HepG2 (cell line): ENCODE results near the gene PLEKHG2. TPM values are rescaled to one million over a fixed set of nuclear protein-coding genes. Genes with fewer than 3 reads are reported as not detected.

ENCODE experiments used
- CAMTA2 ChIP-seq: sonication (generic); formaldehyde crosslinking; IDR thresholded peaks from 2 replicates; pipeline ENCODE4 v1.4.0; 2020; ENCODE audit warnings: mild to moderate bottlenecking, missing genetic modification reagents, borderline replicate concordance
- CHD4 ChIP-seq: fragments of 200-600 bp; sonication (generic); IDR thresholded peaks from 2 replicates; pipeline ENCODE4 v1.7.0; 2017; ENCODE audit warnings: mild to moderate bottlenecking, low read length, borderline replicate concordance
- CREB1 ChIP-seq, 2 experiments: fragments of 450-650 bp in 1 of 2; IDR thresholded peaks; 2 replicates each; pipeline ENCODE4 v1.6.1; 2016 to 2017; ENCODE audit warnings: control low read depth in 1 of 2, mild to moderate bottlenecking in 1 of 2, missing compliant biosample characterization in 1 of 2, missing genetic modification characterization in 1 of 2
- FOXK1 ChIP-seq: sonication (generic); formaldehyde crosslinking; IDR thresholded peaks from 2 replicates; pipeline ENCODE4 v1.4.0; 2020; ENCODE audit warnings: low read depth, missing genetic modification reagents, borderline replicate concordance
- GFI1 ChIP-seq: sonication (generic); formaldehyde crosslinking; IDR thresholded peaks from 2 replicates; pipeline ENCODE4 v1.5.0; 2020; ENCODE audit warnings: missing genetic modification reagents, mild to moderate bottlenecking, borderline replicate concordance
- HDAC6 ChIP-seq: fragments of 200-600 bp; sonication (generic); IDR thresholded peaks from 2 replicates; pipeline ENCODE4 v1.7.0; 2017; ENCODE audit warnings: mild to moderate bottlenecking, antibody characterized with exemption, low read length, low read depth
- HOMEZ ChIP-seq: IDR thresholded peaks from 2 replicates; pipeline ENCODE4 v1.6.1; 2016; ENCODE audit warnings: low read depth
- JARID2 ChIP-seq: sonication (generic); formaldehyde crosslinking; IDR thresholded peaks from 2 replicates; pipeline ENCODE4 v1.8.1; 2023; ENCODE audit warnings: missing genetic modification reagents, inconsistent platforms; ENCODE audit not compliant: insufficient replicate concordance
- MEIS1 ChIP-seq: sonication (generic); formaldehyde crosslinking; IDR thresholded peaks from 2 replicates; pipeline ENCODE4 v1.9.0; 2021; ENCODE audit warnings: mild to moderate bottlenecking, missing genetic modification reagents, moderate library complexity, borderline replicate concordance
- MTERF4 ChIP-seq: sonication (generic); formaldehyde crosslinking; IDR thresholded peaks from 2 replicates; pipeline ENCODE4 v1.8.0; 2023; ENCODE audit warnings: mild to moderate bottlenecking, missing genetic modification reagents
- NFE2L1 ChIP-seq: sonication (generic); formaldehyde crosslinking; IDR thresholded peaks from 2 replicates; pipeline ENCODE4 v1.4.0; 2020; ENCODE audit warnings: missing genetic modification reagents, mild to moderate bottlenecking, borderline replicate concordance
- PBX2 ChIP-seq: IDR thresholded peaks from 2 replicates; pipeline ENCODE4 v1.6.1; 2016; ENCODE audit warnings: control low read depth
- SSRP1 ChIP-seq: IDR thresholded peaks from 2 replicates; pipeline ENCODE4 v1.6.1; 2016; ENCODE audit warnings: control low read depth
- TBX2 ChIP-seq: sonication (generic); formaldehyde crosslinking; IDR thresholded peaks from 2 replicates; pipeline ENCODE4 v1.5.0; 2020; ENCODE audit warnings: missing genetic modification reagents, mild to moderate bottlenecking, borderline replicate concordance
- TBX3 ChIP-seq: fragments of 450-650 bp; IDR thresholded peaks from 2 replicates; pipeline ENCODE4 v1.6.1; 2017; ENCODE audit warnings: antibody characterized with exemption, mild to moderate bottlenecking, inconsistent platforms, borderline replicate concordance
- ZBTB4 ChIP-seq: sonication (generic); formaldehyde crosslinking; IDR thresholded peaks from 2 replicates; pipeline ENCODE4 v1.4.0; 2020; ENCODE audit warnings: missing genetic modification reagents, mild to moderate bottlenecking, borderline replicate concordance
- ZNF282 ChIP-seq: fragments of 450-650 bp; IDR thresholded peaks from 2 replicates; pipeline ENCODE4 v1.6.1; 2018; ENCODE audit not compliant: partially characterized antibody
- ZNF549 ChIP-seq: sonication (generic); formaldehyde crosslinking; IDR thresholded peaks from 2 replicates; pipeline ENCODE4 v1.5.0; 2020; ENCODE audit warnings: missing genetic modification reagents
- ZNF577 ChIP-seq: sonication (generic); formaldehyde crosslinking; IDR thresholded peaks from 2 replicates; pipeline ENCODE4 v1.4.0; 2020; ENCODE audit warnings: mild to moderate bottlenecking, low read depth, missing genetic modification reagents, borderline replicate concordance
- ZNF597 ChIP-seq: sonication (generic); formaldehyde crosslinking; IDR thresholded peaks from 2 replicates; pipeline ENCODE4 v1.5.0; 2020; ENCODE audit warnings: missing genetic modification reagents
- polyA plus RNA-seq, 8 experiments: library from polyadenylated mRNA; depleted of rRNA in 3 of 8; stranded (reverse) in 7 of 8; unstranded in 1 of 8; fragments of >200 nt; fragmentation: Illumina TruSeq in 4 of 8; extraction: Trizol in 4 of 8; gene quantifications; 2 replicates each; pipeline versions ENCODE4 v1.2.1 to v1.2.3, GENCODE V29; 2011 to 2016; ENCODE audit warnings: low read depth in 4 of 8, missing spikeins in 1 of 8, mixed read lengths in 1 of 8; ENCODE audit not compliant: insufficient read depth in 1 of 8
- total RNA-seq, 5 experiments: library from RNA; depleted of rRNA; stranded (reverse); fragments of >200 nt; fragmentation: Illumina TruSeq; extraction: Trizol; gene quantifications; 2 replicates each; pipeline ENCODE4 v1.2.3, GENCODE V29; 2016; ENCODE audit warnings: low read depth in 1 of 5

Gene PLEKHG2
- total and polyA plus RNA-seq, 2 of the 13 experiments (the other 11 are each of a cell fraction or from before 2014, with no cell fraction given), result 3.6 to 6.8 TPM

- TF ChIP-seq PBX2 (CRISPR knock-in tag), result no peak
- TF ChIP-seq ZNF597 (CRISPR knock-in tag), result no peak
- no peak for TF ChIP-seq ZNF282
- no peak for TF ChIP-seq HDAC6
- TF ChIP-seq HOMEZ (CRISPR knock-in tag), result no peak
- TF ChIP-seq CHD4, result peak; percentile 47; the same call in 1 of the 2 replicates
- TF ChIP-seq MTERF4 (CRISPR knock-in tag), result 0 out of 2 replicates have a peak, but pooled peaks have one; percentile 39
- TF ChIP-seq MEIS1 (CRISPR knock-in tag), result peak; percentile 61; the same call in 1 of the 2 replicates
- TF ChIP-seq ZNF577 (CRISPR knock-in tag), result no peak
- peak; percentile 83 for TF ChIP-seq TBX2 (CRISPR knock-in tag)
- TF ChIP-seq NFE2L1 (CRISPR knock-in tag), result no peak
- TF ChIP-seq CAMTA2 (CRISPR knock-in tag), result no peak
- TF ChIP-seq FOXK1, result peak; percentile 78
- no peak for TF ChIP-seq TBX3
- peak; percentile 55; the same call in 1 of the 2 replicates for TF ChIP-seq SSRP1 (CRISPR knock-in tag)
- TF ChIP-seq GFI1, result peak; percentile 81; the same call in 1 of the 2 replicates
- no peak for TF ChIP-seq ZBTB4 (CRISPR knock-in tag)
- no peak for TF ChIP-seq CREB1 (IDR thresholded peaks at IDR 0.05)
- 0 out of 2 replicates have a peak, but pooled peaks have one; percentile 69 for TF ChIP-seq CREB1 (CRISPR knock-in tag; IDR thresholded peaks at IDR 0.05)
- no peak for TF ChIP-seq ZNF549
- no peak for TF ChIP-seq JARID2 (CRISPR knock-in tag)
These were observed 14.8 kb upstream of the PLEKHG2 start (continued) for GRCh38 chr19:39397360-39398296.
